Tibial nerve (tissue), 4 donors: ENCODE data around the gene LYRM4. TPM values are rescaled to one million over a fixed set of nuclear protein-coding genes. Genes with fewer than 3 reads are reported as not detected.
A peak's percentile ranks its signal among the peaks of the same experiment; 100 is the strongest.

Experiments
- DNase-seq, 2 donors: peaks; one replicate each; pipeline ENCODE4 v3.0.0-alpha.2; 2019; ENCODE audit warnings: low spot score in 2 of 2
- H3K27ac ChIP-seq, 4 donors: fragments of 200-600 bp; sonication (generic) in 3 of 4; one replicate each; pipeline ENCODE4 v1.5.1; 2017 to 2019; ENCODE audit warnings: mild to moderate bottlenecking in 1 of 4
- H3K27me3 ChIP-seq, 2 donors: fragments of 200-600 bp; sonication (generic) in 1 of 2; one replicate each; pipeline versions ENCODE4 v1.5.1 to v1.6.0; 2017 to 2019
- H3K36me3 ChIP-seq, 3 donors: fragments of 200-600 bp; sonication (generic); one replicate each; pipeline ENCODE4 v1.5.1; 2018 to 2019
- H3K4me1 ChIP-seq, 4 donors: fragments of 200-600 bp; sonication (generic) in 3 of 4; one replicate each; pipeline ENCODE4 v1.5.1; 2017 to 2019
- H3K4me3 ChIP-seq, 4 donors: fragments of 200-600 bp; sonication (generic) in 3 of 4; one replicate each; pipeline ENCODE4 v1.5.1; 2017 to 2019; ENCODE audit warnings: mild to moderate bottlenecking in 1 of 4, moderate library complexity in 1 of 4
- H3K9me3 ChIP-seq, 4 donors: fragments of 200-600 bp; sonication (generic) in 3 of 4; one replicate each; pipeline ENCODE4 v1.5.1; 2017 to 2019
- CTCF ChIP-seq, 5 experiments: fragments of 200-600 bp in 3 of 5; fragments of 450-650 bp in 2 of 5; sonication (generic) in 3 of 5; IDR thresholded peaks; one replicate each; pipeline ENCODE4 v1.5.1; 2016 to 2019; ENCODE audit warnings: antibody characterized with exemption in 5 of 5, mild to moderate bottlenecking in 3 of 5, moderate library complexity in 2 of 5
- EP300 ChIP-seq, 2 donors: sonication (generic); formaldehyde crosslinking; IDR thresholded peaks; one replicate each; pipeline ENCODE4 v1.6.1; 2017; ENCODE audit warnings: antibody characterized with exemption in 2 of 2, mild to moderate bottlenecking in 1 of 2
- POLR2A ChIP-seq, 2 donors: fragments of 450-650 bp; IDR thresholded peaks; one replicate each; pipeline ENCODE4 v1.6.1; 2017; ENCODE audit warnings: antibody characterized with exemption in 2 of 2, mild to moderate bottlenecking in 2 of 2, moderate library complexity in 2 of 2
- WGBS, 2 donors: methylation state at CpG; one replicate each; pipeline ENCODE4 v1.1.5; 2018; 5-methylcytosine and 5-hydroxymethylcytosine counted together
- total RNA-seq, 4 donors: library from RNA; depleted of rRNA; stranded (reverse); fragments of >200 nt; gene quantifications; one replicate each; pipeline ENCODE4 v1.1.0, GENCODE V29; 2016

The LYRM4 gene
- total RNA-seq, 4 donors from 2014 or later: 21.8 to 31.0 (median 27.4) TPM

GRCh38 chr6:5211492-5211891 lies 49.3 kb downstream of the LYRM4 start:
- Histone ChIP-seq H3K27ac (no peak overlapping the region), H3K4me3 (no peak overlapping the region), H3K4me1 (peaks cover 0 to 33% (median 13%) of the 10 kb centered on the region in 4 donors), H3K9me3 (no peaks in the 10 kb centered on the region), H3K36me3 (peaks cover 0 to 26% (median 0%) of the 10 kb centered on the region in 3 donors), H3K27me3 (no peaks in the 10 kb centered on the region)
- TF ChIP-seq CTCF (IDR thresholded peaks at IDR 0.05) (no peak), EP300 (IDR thresholded peaks at IDR 0.05) (no peak), POLR2A (IDR thresholded peaks at IDR 0.05) (no peak)
- 79 to 93% methylated on average over 1 of the region's 1 CpG for WGBS, 2 donors
- DNase-seq: no peak

GRCh38 chr6:5208471-5208971 lies 52.2 kb downstream of the LYRM4 start:
- no peaks in the 10 kb centered on the region for H3K9me3 ChIP-seq
- peaks cover 0 to 6% (median 0%) of the 10 kb centered on the region in 3 donors for H3K36me3 ChIP-seq
- no peak overlapping the region for H3K4me3 ChIP-seq
- H3K4me1 ChIP-seq: peaks cover 0 to 57% (median 36%) of the 10 kb centered on the region in 4 donors
- TF ChIP-seq CTCF (IDR thresholded peaks at IDR 0.05) (no peak), POLR2A (IDR thresholded peaks at IDR 0.05) (no peak), EP300 (IDR thresholded peaks at IDR 0.05) (no peak)
- no peaks in the 10 kb centered on the region for H3K27me3 ChIP-seq
- DNase-seq: no peak
- peak overlapping the region in 2 of 4 donors; percentile 52 to 81 for H3K27ac ChIP-seq
- WGBS, 2 donors: 31 to 32% methylated on average over 5 of the region's 5 CpGs

- 57 to 60% methylated on average over 2 of the region's 2 CpGs for WGBS, 2 donors
- Histone ChIP-seq H3K4me3 (no peak overlapping the region), H3K27ac (peak overlapping the region in 2 of 4 donors; percentile 52 to 81), H3K4me1 (peaks cover 0 to 59% (median 36%) of the 10 kb centered on the region in 4 donors), H3K27me3 (no peaks in the 10 kb centered on the region), H3K9me3 (no peaks in the 10 kb centered on the region), H3K36me3 (peaks cover 0 to 1% (median 0%) of the 10 kb centered on the region in 3 donors)
- TF ChIP-seq EP300 (IDR thresholded peaks at IDR 0.05) (peak in 1 of 2 donors; percentile 17), POLR2A (IDR thresholded peaks at IDR 0.05) (no peak)
- peak in 1 of 2 donors; percentile 25 for DNase-seq
Measured at GRCh38 chr6:5208057-5208456, 52.7 kb downstream of the LYRM4 start.

GRCh38 chr6:5206920-5207561 lies 53.7 kb downstream of the LYRM4 start:
- Histone ChIP-seq H3K4me1 (peaks cover 0 to 64% (median 38%) of the 10 kb centered on the region in 4 donors), H3K4me3 (no peak overlapping the region), H3K27me3 (no peaks in the 10 kb centered on the region), H3K9me3 (no peaks in the 10 kb centered on the region), H3K36me3 (no peaks in the 10 kb centered on the region), H3K27ac (peak overlapping the region in 3 of 4 donors; percentile 52 to 91 (median 81))
- TF ChIP-seq POLR2A (IDR thresholded peaks at IDR 0.05): no peak
- TF ChIP-seq CTCF (IDR thresholded peaks at IDR 0.05): no peak
- 84 to 86% methylated on average over 6 of the region's 6 CpGs for WGBS, 2 donors
- DNase-seq: no peak

- H3K4me1 ChIP-seq: peaks cover 0 to 64% (median 38%) of the 10 kb centered on the region in 4 donors
- H3K27me3 ChIP-seq: no peaks in the 10 kb centered on the region
- WGBS, 2 donors: 30 to 33% methylated on average over 7 of the region's 7 CpGs
- no peak overlapping the region for H3K4me3 ChIP-seq
- peak; percentile 48 to 89 for TF ChIP-seq EP300 (IDR thresholded peaks at IDR 0.05)
- TF ChIP-seq POLR2A (IDR thresholded peaks at IDR 0.05): no peak
- TF ChIP-seq CTCF (IDR thresholded peaks at IDR 0.05): peak in 1 of 5 experiments; percentile 9
- no peaks in the 10 kb centered on the region for H3K9me3 ChIP-seq
- H3K27ac ChIP-seq: peak overlapping the region; percentile 50 to 91 (median 78)
- DNase-seq: peak; percentile 49 to 68
- H3K36me3 ChIP-seq: no peaks in the 10 kb centered on the region
Measured at GRCh38 chr6:5205877-5206850, 54.6 kb downstream of the LYRM4 start.
